HepG2 (cell line): Measurements from ENCODE around the gene CCDC142. TPM values are rescaled to one million over a fixed set of nuclear protein-coding genes. Genes with fewer than 3 reads are reported as not detected.

Experiments used
- CBX5 ChIP-seq: sonication (generic); formaldehyde crosslinking; IDR thresholded peaks from 2 replicates; pipeline ENCODE4 v1.4.0; 2020; ENCODE audit warnings: missing genetic modification reagents, borderline replicate concordance
- CENPX ChIP-seq: sonication (generic); formaldehyde crosslinking; IDR thresholded peaks from 2 replicates; pipeline ENCODE4 v1.9.0; 2021; ENCODE audit warnings: mild to moderate bottlenecking, missing genetic modification reagents, moderate library complexity
- CSRNP1 ChIP-seq: sonication (generic); formaldehyde crosslinking; IDR thresholded peaks from 2 replicates; pipeline ENCODE4 v1.8.1; 2023; ENCODE audit warnings: mild to moderate bottlenecking, missing genetic modification reagents
- DR1 ChIP-seq: sonication (generic); formaldehyde crosslinking; IDR thresholded peaks from 2 replicates; pipeline ENCODE4 v1.8.0; 2021; ENCODE audit warnings: mild to moderate bottlenecking, missing genetic modification reagents, inconsistent platforms
- NFYB ChIP-seq: sonication (generic); formaldehyde crosslinking; IDR thresholded peaks from 2 replicates; pipeline ENCODE4 v1.4.0; 2020; ENCODE audit warnings: missing genetic modification reagents
- NR2F2 ChIP-seq: IDR thresholded peaks from 2 replicates; pipeline ENCODE4 v1.6.1; 2012; ENCODE audit warnings: low read depth, inconsistent platforms, borderline replicate concordance
- PAF1 ChIP-seq: IDR thresholded peaks from 2 replicates; pipeline ENCODE4 v1.6.1; 2016; ENCODE audit warnings: missing genetic modification reagents, missing compliant biosample characterization
- PAX8 ChIP-seq: sonication (generic); formaldehyde crosslinking; IDR thresholded peaks from 2 replicates; pipeline ENCODE4 v1.8.0; 2022; ENCODE audit warnings: mild to moderate bottlenecking, missing genetic modification reagents, borderline replicate concordance
- PPARG ChIP-seq: conservative IDR thresholded peaks from 2 replicates; pipeline ENCODE4 v1.6.1; 2016; ENCODE audit warnings: missing biosample characterization, missing genetic modification reagents
- RBM22 ChIP-seq: fragments of 200-400 bp; formaldehyde crosslinking; optimal IDR thresholded peaks from 2 replicates; pipeline ENCODE3; 2017; ENCODE audit warnings: mild to moderate bottlenecking, low read length, moderate library complexity
- ZNF207 ChIP-seq: fragments of 450-650 bp; IDR thresholded peaks from 2 replicates; pipeline ENCODE4 v1.6.1; 2016; ENCODE audit warnings: antibody characterized with exemption, borderline replicate concordance
- ZNF576 ChIP-seq: sonication (generic); formaldehyde crosslinking; IDR thresholded peaks from 2 replicates; pipeline ENCODE4 v1.4.0; 2020; ENCODE audit warnings: mild to moderate bottlenecking, missing genetic modification reagents
- ZNF720 ChIP-seq: sonication (generic); formaldehyde crosslinking; IDR thresholded peaks from 2 replicates; pipeline ENCODE4 v1.4.0; 2020; ENCODE audit warnings: missing genetic modification reagents
- ZNF816 ChIP-seq: sonication (generic); formaldehyde crosslinking; IDR thresholded peaks from 2 replicates; pipeline ENCODE4 v1.8.0; 2022; ENCODE audit warnings: missing genetic modification reagents, mild to moderate bottlenecking, borderline replicate concordance
- ZNF839 ChIP-seq: sonication (generic); formaldehyde crosslinking; IDR thresholded peaks from 2 replicates; pipeline ENCODE4 v1.4.0; 2020; ENCODE audit warnings: missing genetic modification reagents, mild to moderate bottlenecking, borderline replicate concordance
- polyA plus RNA-seq, 8 experiments: library from polyadenylated mRNA; depleted of rRNA in 3 of 8; stranded (reverse) in 7 of 8; unstranded in 1 of 8; fragments of >200 nt; fragmentation: Illumina TruSeq in 4 of 8; extraction: Trizol in 4 of 8; gene quantifications; 2 replicates each; pipeline versions ENCODE4 v1.2.1 to v1.2.3, GENCODE V29; 2011 to 2016; ENCODE audit warnings: low read depth in 4 of 8, missing spikeins in 1 of 8, mixed read lengths in 1 of 8; ENCODE audit not compliant: insufficient read depth in 1 of 8
- total RNA-seq, 5 experiments: library from RNA; depleted of rRNA; stranded (reverse); fragments of >200 nt; fragmentation: Illumina TruSeq; extraction: Trizol; gene quantifications; 2 replicates each; pipeline ENCODE4 v1.2.3, GENCODE V29; 2016; ENCODE audit warnings: low read depth in 1 of 5
- TF ChIP-seq, protein P1 (sequence below): sonication (generic); formaldehyde crosslinking; IDR thresholded peaks from 2 replicates; pipeline ENCODE4 v1.8.1; 2023; ENCODE audit warnings: missing genetic modification reagents, mild to moderate bottlenecking, borderline replicate concordance
- TF ChIP-seq, protein P2 (sequence below): sonication (generic); formaldehyde crosslinking; IDR thresholded peaks from 2 replicates; pipeline ENCODE4 v1.4.0; 2020; ENCODE audit warnings: mild to moderate bottlenecking, missing genetic modification reagents
- TF ChIP-seq, protein P3 (sequence below): IDR thresholded peaks from 2 replicates; pipeline ENCODE4 v1.6.1; 2016; ENCODE audit warnings: low read depth, control low read depth
- TF ChIP-seq, protein P4 (sequence below): sonication (generic); formaldehyde crosslinking; IDR thresholded peaks from 2 replicates; pipeline ENCODE4 v1.5.0; 2020; ENCODE audit warnings: missing genetic modification reagents
- TF ChIP-seq, protein P5 (sequence below): sonication (generic); formaldehyde crosslinking; IDR thresholded peaks from 2 replicates; pipeline ENCODE4 v1.4.0; 2020; ENCODE audit warnings: missing genetic modification reagents

Gene CCDC142
- total and polyA plus RNA-seq, 2 of the 13 experiments (the other 11 are each of a cell fraction or from before 2014, with no cell fraction given) = 14.7 to 30.4 TPM

DNA sequence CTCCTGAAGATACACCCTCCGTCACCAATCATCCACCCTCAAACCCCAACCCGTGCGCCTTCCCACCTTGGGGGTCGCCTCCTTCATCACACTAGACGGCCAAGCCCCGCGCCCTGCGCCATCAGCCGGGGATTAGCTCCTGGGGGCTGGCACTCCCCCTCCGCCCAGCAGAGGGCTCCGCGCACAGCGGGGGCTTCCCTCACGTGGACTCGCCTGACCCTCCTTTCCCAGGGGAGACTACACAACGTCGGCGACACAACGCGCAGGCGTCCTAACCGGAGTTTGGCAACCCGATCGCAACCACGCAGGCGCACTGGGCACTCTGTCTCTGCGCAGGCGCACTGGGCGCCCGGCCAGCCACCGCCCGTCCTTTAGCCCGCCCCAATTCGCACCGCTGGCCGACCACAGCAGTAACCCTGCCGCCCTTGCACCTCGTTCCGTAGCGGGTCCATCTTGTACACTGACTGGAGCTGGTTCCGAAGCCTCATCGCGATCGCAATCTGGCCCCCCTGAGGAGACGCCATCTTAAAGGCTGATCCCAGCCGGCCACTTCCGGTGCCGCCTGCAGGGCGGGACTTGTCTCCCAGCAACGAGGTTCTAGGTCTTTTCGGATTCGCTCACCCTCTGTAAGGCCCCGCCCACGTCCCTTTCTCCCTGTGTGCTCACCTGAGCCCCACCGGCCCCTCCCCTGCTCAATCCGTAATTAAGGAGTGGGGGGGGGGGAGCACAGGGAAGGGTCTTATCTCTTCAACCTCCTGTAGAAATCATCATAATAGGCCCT lies 24.5 kb upstream of the CCDC142 start, which contains the start of gene PCGF1 (continued):
- TF ChIP-seq PPARG (peak; percentile 48; the same call in 1 of the 2 replicates), RBM22 (peak; percentile 85), CBX5 (peak; percentile 95), NFYB (CRISPR knock-in tag) (peak; percentile 75), ZNF720 (CRISPR knock-in tag) (no peak), ZNF839 (CRISPR knock-in tag) (0 out of 2 replicates have a peak, but pooled peaks have one; percentile 44), ZNF576 (CRISPR knock-in tag) (peak; percentile 10; the same call in 1 of the 2 replicates), PAX8 (CRISPR knock-in tag) (peak; percentile 93; the same call in 1 of the 2 replicates), PAF1 (CRISPR knock-in tag) (no peak), ZNF207 (no peak), DR1 (peak; percentile 64), ZNF816 (no peak), CSRNP1 (CRISPR knock-in tag) (peak; percentile 80), NR2F2 (no peak), CENPX (CRISPR knock-in tag) (no peak)
- TF ChIP-seq, protein P1, sequence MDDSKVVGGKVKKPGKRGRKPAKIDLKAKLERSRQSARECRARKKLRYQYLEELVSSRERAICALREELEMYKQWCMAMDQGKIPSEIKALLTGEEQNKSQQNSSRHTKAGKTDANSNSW (CRISPR knock-in tag) = 0 out of 2 replicates have a peak, but pooled peaks have one; percentile 37
- TF ChIP-seq, protein P2, sequence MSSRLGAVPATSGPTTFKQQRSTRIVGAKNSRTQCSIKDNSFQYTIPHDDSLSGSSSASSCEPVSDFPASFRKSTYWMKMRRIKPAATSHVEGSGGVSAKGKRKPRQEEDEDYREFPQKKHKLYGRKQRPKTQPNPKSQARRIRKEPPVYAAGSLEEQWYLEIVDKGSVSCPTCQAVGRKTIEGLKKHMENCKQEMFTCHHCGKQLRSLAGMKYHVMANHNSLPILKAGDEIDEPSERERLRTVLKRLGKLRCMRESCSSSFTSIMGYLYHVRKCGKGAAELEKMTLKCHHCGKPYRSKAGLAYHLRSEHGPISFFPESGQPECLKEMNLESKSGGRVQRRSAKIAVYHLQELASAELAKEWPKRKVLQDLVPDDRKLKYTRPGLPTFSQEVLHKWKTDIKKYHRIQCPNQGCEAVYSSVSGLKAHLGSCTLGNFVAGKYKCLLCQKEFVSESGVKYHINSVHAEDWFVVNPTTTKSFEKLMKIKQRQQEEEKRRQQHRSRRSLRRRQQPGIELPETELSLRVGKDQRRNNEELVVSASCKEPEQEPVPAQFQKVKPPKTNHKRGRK (CRISPR knock-in tag) = no peak
- TF ChIP-seq, protein P3, sequence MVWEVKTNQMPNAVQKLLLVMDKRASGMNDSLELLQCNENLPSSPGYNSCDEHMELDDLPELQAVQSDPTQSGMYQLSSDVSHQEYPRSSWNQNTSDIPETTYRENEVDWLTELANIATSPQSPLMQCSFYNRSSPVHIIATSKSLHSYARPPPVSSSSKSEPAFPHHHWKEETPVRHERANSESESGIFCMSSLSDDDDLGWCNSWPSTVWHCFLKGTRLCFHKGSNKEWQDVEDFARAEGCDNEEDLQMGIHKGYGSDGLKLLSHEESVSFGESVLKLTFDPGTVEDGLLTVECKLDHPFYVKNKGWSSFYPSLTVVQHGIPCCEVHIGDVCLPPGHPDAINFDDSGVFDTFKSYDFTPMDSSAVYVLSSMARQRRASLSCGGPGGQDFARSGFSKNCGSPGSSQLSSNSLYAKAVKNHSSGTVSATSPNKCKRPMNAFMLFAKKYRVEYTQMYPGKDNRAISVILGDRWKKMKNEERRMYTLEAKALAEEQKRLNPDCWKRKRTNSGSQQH (CRISPR knock-in tag) = 0 out of 2 replicates have a peak, but pooled peaks have one; percentile 44
- TF ChIP-seq, protein P4, sequence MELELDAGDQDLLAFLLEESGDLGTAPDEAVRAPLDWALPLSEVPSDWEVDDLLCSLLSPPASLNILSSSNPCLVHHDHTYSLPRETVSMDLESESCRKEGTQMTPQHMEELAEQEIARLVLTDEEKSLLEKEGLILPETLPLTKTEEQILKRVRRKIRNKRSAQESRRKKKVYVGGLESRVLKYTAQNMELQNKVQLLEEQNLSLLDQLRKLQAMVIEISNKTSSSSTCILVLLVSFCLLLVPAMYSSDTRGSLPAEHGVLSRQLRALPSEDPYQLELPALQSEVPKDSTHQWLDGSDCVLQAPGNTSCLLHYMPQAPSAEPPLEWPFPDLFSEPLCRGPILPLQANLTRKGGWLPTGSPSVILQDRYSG (CRISPR knock-in tag) = 0 out of 2 replicates have a peak, but pooled peaks have one; percentile 28
- TF ChIP-seq, protein P5, sequence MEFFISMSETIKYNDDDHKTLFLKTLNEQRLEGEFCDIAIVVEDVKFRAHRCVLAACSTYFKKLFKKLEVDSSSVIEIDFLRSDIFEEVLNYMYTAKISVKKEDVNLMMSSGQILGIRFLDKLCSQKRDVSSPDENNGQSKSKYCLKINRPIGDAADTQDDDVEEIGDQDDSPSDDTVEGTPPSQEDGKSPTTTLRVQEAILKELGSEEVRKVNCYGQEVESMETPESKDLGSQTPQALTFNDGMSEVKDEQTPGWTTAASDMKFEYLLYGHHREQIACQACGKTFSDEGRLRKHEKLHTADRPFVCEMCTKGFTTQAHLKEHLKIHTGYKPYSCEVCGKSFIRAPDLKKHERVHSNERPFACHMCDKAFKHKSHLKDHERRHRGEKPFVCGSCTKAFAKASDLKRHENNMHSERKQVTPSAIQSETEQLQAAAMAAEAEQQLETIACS (CRISPR knock-in tag) = no peak
